ENCODE measurements around the gene TTLL7.

DNA sequence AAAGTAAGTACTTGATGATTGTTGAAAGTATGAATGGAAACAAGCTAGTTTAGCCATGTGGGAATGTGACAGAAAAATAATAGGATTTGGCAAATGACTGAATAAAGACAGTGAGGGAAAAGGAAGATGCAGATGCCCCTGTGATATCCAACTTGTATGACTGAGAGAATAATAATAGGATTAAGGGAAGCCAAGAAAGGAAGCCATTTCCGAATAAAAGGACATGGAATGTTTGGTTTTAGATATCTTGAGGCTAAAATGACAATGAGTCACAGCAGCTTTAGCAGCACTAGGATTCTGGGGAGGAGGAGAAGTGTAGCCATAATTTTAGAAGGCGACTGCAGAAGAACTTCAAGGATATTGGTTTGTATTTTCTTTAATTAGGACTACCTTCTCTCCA lies 109.2 kb downstream of the TTLL7 start:
- no peak for TF ChIP-seq CTCF (IDR thresholded peaks at IDR 0.05; ENCODE audit: poor library complexity, severe bottlenecking)
- no peak for TF ChIP-seq RAD21 (conservative IDR thresholded peaks at IDR 0.05)
- no peak for TF ChIP-seq EP300 (conservative IDR thresholded peaks at IDR 0.05; ENCODE audit: poor library complexity, severe bottlenecking)
- no peak for TF ChIP-seq POLR2AphosphoS5 (IDR thresholded peaks at IDR 0.05)
- TF ChIP-seq EZH2 (IDR thresholded peaks at IDR 0.05; ENCODE audit: borderline replicate concordance, insufficient read depth, low read length, poor library complexity, severe bottlenecking): no peak
- TF ChIP-seq, protein P1, sequence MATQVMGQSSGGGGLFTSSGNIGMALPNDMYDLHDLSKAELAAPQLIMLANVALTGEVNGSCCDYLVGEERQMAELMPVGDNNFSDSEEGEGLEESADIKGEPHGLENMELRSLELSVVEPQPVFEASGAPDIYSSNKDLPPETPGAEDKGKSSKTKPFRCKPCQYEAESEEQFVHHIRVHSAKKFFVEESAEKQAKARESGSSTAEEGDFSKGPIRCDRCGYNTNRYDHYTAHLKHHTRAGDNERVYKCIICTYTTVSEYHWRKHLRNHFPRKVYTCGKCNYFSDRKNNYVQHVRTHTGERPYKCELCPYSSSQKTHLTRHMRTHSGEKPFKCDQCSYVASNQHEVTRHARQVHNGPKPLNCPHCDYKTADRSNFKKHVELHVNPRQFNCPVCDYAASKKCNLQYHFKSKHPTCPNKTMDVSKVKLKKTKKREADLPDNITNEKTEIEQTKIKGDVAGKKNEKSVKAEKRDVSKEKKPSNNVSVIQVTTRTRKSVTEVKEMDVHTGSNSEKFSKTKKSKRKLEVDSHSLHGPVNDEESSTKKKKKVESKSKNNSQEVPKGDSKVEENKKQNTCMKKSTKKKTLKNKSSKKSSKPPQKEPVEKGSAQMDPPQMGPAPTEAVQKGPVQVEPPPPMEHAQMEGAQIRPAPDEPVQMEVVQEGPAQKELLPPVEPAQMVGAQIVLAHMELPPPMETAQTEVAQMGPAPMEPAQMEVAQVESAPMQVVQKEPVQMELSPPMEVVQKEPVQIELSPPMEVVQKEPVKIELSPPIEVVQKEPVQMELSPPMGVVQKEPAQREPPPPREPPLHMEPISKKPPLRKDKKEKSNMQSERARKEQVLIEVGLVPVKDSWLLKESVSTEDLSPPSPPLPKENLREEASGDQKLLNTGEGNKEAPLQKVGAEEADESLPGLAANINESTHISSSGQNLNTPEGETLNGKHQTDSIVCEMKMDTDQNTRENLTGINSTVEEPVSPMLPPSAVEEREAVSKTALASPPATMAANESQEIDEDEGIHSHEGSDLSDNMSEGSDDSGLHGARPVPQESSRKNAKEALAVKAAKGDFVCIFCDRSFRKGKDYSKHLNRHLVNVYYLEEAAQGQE (IDR thresholded peaks at IDR 0.05; ENCODE audit: borderline replicate concordance): no peak
- TF ChIP-seq SMC3 (conservative IDR thresholded peaks at IDR 0.05; ENCODE audit: poor library complexity): no peak
- TF ChIP-seq TAF1 (IDR thresholded peaks at IDR 0.05; ENCODE audit: low read depth): no peak
